ENCODE data around the gene STAM.
A peak's percentile ranks its signal among the peaks of the same experiment; 100 is the strongest.

The STAM gene

DNA sequence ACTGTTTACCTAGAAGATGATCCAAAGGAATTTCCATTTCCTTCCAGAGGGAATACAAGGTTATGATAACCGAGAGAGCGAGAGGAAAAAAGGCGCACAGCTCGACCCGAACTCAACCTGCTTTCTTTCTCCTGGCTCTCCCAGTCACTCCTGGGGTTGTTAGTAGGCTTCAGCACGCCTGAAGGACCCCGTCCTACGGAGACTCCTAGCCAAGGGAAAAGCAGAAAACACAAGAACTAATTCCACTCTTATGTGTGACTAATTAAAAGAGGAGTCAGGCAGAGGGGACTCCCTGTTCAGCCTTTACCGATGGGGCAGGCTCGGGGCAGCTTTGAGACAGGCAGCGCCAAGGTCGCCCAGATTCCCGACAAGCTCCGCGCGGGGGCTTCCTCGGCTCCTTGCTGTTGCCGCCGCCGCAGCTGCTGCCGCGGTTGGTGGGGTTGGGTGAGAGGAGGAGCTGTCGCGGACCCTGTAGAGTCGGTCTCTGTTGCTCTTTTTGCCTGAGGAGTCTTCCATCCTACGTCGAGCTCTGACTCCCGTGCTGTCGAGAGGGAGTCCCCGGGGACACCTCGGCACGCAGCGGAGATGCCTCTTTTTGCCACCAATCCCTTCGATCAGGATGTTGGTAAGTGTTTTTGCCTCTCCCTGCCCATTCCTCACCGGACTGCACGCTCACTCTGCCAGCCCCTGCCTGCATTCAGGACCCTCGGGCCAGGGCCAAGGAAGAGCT, at the start of gene STAM:
TSS of gene STAM (plus strand) at position 397 of the 730 bp plus-strand sequence. CDS start at position 586, 189 bp downstream.
- FAIRE-seq = no peak
- peak; percentile 67 for DNase-seq (ENCODE audit: insufficient read length, low spot score)
- TF ChIP-seq, protein P1, sequence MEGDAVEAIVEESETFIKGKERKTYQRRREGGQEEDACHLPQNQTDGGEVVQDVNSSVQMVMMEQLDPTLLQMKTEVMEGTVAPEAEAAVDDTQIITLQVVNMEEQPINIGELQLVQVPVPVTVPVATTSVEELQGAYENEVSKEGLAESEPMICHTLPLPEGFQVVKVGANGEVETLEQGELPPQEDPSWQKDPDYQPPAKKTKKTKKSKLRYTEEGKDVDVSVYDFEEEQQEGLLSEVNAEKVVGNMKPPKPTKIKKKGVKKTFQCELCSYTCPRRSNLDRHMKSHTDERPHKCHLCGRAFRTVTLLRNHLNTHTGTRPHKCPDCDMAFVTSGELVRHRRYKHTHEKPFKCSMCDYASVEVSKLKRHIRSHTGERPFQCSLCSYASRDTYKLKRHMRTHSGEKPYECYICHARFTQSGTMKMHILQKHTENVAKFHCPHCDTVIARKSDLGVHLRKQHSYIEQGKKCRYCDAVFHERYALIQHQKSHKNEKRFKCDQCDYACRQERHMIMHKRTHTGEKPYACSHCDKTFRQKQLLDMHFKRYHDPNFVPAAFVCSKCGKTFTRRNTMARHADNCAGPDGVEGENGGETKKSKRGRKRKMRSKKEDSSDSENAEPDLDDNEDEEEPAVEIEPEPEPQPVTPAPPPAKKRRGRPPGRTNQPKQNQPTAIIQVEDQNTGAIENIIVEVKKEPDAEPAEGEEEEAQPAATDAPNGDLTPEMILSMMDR (IDR thresholded peaks at IDR 0.05; ENCODE audit: insufficient read depth, missing control alignments) = no peak

DNA sequence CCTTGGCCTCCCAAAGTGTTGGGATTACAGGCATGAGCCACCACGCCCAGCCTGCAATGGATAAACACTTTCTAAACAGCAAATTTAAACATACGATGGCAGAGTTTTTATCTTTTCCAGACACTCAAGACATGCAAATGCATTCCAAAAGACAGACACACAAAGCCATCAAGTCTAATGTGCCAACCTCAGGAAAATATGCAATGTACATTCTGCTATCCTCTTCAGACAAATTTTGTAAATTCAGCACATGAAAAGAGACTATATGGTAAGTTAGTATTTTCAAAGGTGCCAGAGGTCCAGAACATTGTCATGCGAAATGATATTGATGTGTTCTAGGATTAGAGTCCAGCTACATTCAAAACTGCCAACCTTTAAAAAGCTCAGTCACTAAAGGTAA, 46.6 kb upstream of the STAM start:
- DNase-seq (ENCODE audit: insufficient read length, low spot score) (no peak), FAIRE-seq (no peak)
- TF ChIP-seq, protein P1 (IDR thresholded peaks at IDR 0.05; ENCODE audit: insufficient read depth, missing control alignments) = no peak

GRCh38 chr10:17599089-17599488, 44.9 kb upstream of the STAM start:
- FAIRE-seq (no peak), DNase-seq (ENCODE audit: insufficient read length, low spot score) (no peak)
- TF ChIP-seq, protein P1 (IDR thresholded peaks at IDR 0.05; ENCODE audit: insufficient read depth, missing control alignments) = peak; percentile 26

DNA sequence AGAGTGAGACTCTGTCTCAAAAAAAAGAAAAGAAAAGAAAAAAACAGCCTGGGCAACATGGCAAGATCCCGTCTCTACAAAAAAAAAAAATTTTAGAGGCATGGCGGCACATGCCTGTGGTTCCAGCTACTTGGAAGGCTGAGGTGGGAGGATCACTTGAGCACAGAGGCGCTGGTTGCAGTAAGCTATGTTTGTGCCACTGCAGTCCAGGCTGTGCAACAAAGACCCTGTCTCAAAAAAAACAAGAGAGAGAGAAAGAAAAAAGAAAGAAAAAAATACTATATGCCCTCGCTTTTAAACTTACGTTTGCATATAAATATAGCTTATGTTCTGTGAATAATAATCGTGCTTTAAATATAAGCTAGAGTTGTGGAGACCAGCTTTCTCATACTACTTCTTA, 38.0 kb upstream of the STAM start:
- TF ChIP-seq, protein P1 (IDR thresholded peaks at IDR 0.05; ENCODE audit: insufficient read depth, missing control alignments) = no peak
- DNase-seq (ENCODE audit: insufficient read length, low spot score) = no peak
- FAIRE-seq = no peak

- TF ChIP-seq, protein P1 (IDR thresholded peaks at IDR 0.05; ENCODE audit: insufficient read depth, missing control alignments) = no peak
- no peak for FAIRE-seq
Measured at GRCh38 chr10:17606547-17607040, 37.4 kb upstream of the STAM start.

DNA sequence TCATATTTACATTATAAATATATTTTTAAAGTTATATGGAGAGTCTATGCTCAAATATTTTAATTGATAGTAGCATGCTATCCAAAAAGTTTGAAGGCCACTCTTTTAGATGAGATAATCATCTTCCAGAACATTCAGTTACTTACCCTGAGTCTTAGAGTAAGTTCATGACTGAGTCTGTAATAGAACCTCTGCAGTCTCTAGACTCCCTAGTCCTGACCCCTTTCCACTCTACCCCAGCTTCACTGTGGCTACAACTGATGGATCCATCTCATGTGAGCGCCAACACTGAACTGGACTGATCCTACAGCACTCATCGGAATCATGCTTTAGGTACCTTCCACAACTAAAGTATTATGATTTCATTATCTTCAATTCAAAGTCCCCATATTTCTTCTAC, 36.9 kb upstream of the STAM start:
- TF ChIP-seq, protein P1 (IDR thresholded peaks at IDR 0.05; ENCODE audit: insufficient read depth, missing control alignments) = no peak
- FAIRE-seq (no peak), DNase-seq (ENCODE audit: insufficient read length, low spot score) (no peak)

More at GRCh38 chr10:17606547-17607040, 37.4 kb upstream of the STAM start:
- no peak for DNase-seq (ENCODE audit: insufficient read length, low spot score)

Measured in D721Med (cell line).